ENCODE measurements around the gene WDPCP.

The WDPCP gene

GRCh38 chr2:63270717-63271116, 317.6 kb downstream of the WDPCP start:
- H3K4me3 ChIP-seq (ENCODE audit: low read depth, low read length) = no peak overlapping the region
- TF ChIP-seq, protein P1, sequence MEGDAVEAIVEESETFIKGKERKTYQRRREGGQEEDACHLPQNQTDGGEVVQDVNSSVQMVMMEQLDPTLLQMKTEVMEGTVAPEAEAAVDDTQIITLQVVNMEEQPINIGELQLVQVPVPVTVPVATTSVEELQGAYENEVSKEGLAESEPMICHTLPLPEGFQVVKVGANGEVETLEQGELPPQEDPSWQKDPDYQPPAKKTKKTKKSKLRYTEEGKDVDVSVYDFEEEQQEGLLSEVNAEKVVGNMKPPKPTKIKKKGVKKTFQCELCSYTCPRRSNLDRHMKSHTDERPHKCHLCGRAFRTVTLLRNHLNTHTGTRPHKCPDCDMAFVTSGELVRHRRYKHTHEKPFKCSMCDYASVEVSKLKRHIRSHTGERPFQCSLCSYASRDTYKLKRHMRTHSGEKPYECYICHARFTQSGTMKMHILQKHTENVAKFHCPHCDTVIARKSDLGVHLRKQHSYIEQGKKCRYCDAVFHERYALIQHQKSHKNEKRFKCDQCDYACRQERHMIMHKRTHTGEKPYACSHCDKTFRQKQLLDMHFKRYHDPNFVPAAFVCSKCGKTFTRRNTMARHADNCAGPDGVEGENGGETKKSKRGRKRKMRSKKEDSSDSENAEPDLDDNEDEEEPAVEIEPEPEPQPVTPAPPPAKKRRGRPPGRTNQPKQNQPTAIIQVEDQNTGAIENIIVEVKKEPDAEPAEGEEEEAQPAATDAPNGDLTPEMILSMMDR (IDR thresholded peaks at IDR 0.05; ENCODE audit: insufficient read depth, low read depth, low read length, missing control alignments) = no peak
- DNase-seq (ENCODE audit: low read depth) = no peak

GRCh38 chr2:63268946-63269345, 319.3 kb downstream of the WDPCP start:
- no peak overlapping the region for H3K4me3 ChIP-seq (ENCODE audit: low read depth, low read length)
- TF ChIP-seq, protein P1 (IDR thresholded peaks at IDR 0.05; ENCODE audit: insufficient read depth, low read depth, low read length, missing control alignments) = no peak
- no peak for DNase-seq (ENCODE audit: low read depth)

GRCh38 chr2:63261137-63261621, 327.1 kb downstream of the WDPCP start:
- no peak for DNase-seq (ENCODE audit: low read depth)
- H3K4me3 ChIP-seq (ENCODE audit: low read depth, low read length) = no peak overlapping the region
- TF ChIP-seq, protein P1 (IDR thresholded peaks at IDR 0.05; ENCODE audit: insufficient read depth, low read depth, low read length, missing control alignments) = no peak

DNA sequence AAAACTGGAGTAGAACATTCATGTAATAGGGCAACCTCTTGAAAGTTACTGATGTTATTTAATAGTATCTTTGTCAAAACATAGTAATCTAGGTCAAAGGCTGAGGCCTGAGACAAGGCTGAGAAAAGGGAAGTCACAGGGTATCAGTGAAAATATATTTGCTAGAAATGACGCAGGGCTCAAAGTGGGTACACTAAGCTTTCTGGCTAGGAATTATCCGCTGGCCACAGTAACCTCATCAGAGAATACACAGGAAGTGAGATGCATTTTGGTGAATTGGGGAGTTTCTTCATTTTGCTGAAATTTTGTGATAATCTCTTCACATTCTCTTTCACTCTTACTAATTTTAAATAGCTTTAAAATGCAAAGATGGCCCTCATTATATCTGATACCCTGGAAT, 330.8 kb downstream of the WDPCP start:
- TF ChIP-seq, protein P1 (IDR thresholded peaks at IDR 0.05; ENCODE audit: insufficient read depth, low read depth, low read length, missing control alignments) = no peak
- no peak overlapping the region for H3K4me3 ChIP-seq (ENCODE audit: low read depth, low read length)
- DNase-seq (ENCODE audit: low read depth) = peak; percentile 49

DNA sequence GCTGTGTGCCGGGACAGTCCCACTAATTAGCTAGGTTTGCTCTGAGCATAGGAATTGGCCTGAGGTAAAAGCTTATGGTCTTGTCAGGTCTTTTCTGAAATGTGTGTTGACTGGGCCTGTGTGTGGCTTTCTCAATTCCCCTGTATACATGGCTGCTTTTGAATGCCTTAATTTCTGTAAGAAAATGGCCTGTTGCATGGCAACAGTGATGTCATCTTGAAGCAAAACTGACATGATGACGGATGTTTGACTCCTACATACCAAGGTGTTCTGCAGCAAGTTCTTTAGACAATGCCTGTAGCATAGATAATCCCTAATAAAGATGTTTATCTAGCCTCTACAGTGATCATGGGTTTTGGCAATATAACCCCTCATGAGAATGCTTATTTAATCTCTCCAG, 339.1 kb downstream of the WDPCP start:
- TF ChIP-seq, protein P1 (IDR thresholded peaks at IDR 0.05; ENCODE audit: insufficient read depth, low read depth, low read length, missing control alignments) = no peak
- H3K4me3 ChIP-seq (ENCODE audit: low read depth, low read length) = no peak overlapping the region
- DNase-seq (ENCODE audit: low read depth) = no peak

DNA sequence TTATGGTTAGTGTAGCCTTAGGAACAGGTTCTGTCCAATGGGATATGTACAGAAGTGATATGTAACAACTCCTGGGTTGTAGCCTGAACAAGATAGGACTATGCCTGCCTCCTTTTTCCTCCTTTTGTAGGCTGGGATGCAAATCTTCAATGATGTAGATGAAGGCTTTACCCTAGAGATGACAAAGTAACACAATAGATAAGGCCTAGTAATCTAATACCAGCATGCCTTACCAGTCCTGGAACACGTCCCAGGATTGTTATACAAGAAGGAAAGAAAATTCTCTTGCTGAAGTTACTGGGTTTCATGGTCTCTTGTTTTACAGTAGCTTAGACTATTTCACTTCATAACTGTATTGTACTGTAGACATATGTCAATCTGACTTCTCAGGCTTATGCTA, 345.5 kb downstream of the WDPCP start:
- no peak for DNase-seq (ENCODE audit: low read depth)
- TF ChIP-seq, protein P1 (IDR thresholded peaks at IDR 0.05; ENCODE audit: insufficient read depth, low read depth, low read length, missing control alignments) = no peak
- H3K4me3 ChIP-seq (ENCODE audit: low read depth, low read length) = no peak overlapping the region

DNA sequence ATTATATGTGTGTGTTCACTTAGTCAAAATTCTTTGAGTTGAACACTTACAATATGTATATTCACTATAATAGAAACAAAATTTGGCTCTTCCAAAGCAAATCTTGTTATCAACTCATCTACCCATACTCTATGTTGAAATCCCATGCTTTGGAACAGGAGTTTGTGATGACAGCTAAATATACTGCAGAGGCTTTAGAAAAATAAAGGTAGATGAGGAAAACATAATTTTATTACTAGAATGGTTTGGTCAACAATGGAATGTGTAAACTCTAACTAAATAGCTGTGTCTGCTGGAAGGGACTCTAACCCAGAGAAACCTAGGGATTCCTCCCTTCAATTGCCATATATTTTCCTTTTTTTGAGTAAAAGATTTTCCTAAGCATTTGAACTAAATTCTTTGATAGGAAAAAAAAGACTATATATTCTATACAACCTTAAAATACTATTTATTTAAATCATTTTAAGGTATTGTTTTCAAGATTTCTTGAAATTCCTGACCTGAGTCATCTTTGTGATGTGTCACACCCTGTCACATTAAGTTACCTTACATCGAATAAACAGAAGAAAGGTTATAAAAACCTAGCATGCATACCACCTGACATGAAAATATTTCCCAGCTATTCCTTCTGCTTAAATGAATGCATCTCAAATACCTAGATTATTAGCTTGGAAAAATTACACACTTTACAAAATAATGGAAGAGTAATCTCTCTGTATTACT, 362.2 kb downstream of the WDPCP start:
- no peak for DNase-seq (ENCODE audit: low read depth)
- no peak overlapping the region for H3K4me3 ChIP-seq (ENCODE audit: low read depth, low read length)
- TF ChIP-seq, protein P1 (IDR thresholded peaks at IDR 0.05; ENCODE audit: insufficient read depth, low read depth, low read length, missing control alignments) = no peak

Measured in GM12865 (cell line).